HG02973 (cell line): ENCODE results near the gene VAMP1.
"Not testable (repeated sequence)": the region's sequence is repeated elsewhere in the genome, so short reads cannot be mapped to it uniquely, and the experiment has no call there.

Experiments used
- ATAC-seq: cut with Tn5 transposase; IDR thresholded peaks from one replicate; pipeline ENCODE4 v1.9.1; 2021; ENCODE audit warnings: moderate library complexity; ENCODE audit not compliant: unreplicated experiment

The VAMP1 gene

DNA sequence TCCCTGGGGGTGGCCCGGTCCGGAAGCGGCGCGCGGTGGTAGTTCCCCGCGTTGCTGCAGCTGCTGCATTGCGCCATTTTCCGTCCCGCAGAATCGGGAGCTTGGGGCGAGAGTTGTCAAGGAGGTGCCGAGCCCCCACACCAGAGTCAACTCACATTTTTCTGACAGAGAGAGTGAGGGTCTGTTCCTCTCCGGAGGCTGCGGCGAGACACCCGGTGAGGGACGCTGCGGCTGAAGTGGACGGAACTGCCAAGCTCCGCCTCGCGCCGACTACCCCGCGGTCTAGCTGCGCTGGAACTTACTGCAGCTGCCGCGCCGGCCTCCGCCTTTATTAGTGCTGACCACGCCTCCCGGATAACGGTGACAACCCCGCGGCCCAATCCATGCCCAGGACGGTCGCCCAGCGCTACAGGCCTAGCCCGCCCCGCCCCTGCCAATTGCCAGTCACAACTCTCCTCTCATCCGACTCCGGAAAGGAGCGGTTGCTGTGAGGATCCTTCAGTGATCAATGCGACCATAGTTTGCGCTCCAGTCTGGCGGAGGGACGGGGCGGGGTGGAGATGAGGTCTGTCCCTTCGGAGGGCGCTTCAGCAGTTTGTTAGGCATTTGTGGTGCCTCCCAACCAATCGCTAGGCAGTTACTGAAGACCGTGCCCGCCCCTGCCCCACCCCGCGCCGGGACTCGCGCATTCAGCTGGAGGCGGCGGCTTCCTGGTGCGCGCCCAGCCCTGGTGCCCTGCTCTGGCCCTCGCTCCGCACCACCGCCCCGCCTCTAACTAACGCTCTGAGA, at the start of gene VAMP1:
Gene VAMP1 (minus strand): TSS at position 303 of the 789 bp plus-strand sequence. CDS start 146 bp downstream, at position 157.
- ATAC-seq: peak; percentile 84

DNA sequence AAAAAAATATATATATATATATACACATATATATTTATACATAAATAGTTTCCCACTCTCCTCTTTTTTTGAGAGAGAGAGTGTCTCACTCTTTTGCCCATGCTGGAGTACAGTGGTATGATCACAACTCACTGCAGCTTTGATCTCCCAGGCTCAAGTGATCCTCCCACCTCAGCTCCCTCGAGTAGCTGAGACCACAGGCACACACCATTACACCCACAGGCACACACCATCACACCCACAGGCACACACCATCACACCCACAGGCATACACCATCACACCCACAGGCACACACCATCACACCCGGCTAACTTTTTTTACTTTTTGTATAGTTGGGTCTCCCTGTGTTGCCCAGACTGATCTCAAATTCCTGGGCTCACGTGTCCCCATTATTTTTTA, 49.7 kb upstream of the VAMP1 start:
- ATAC-seq: no peak

- no peak for ATAC-seq
Observed at GRCh38 chr12:6508087-6508486, 37.6 kb upstream of the VAMP1 start.

- no peak for ATAC-seq
Observed at GRCh38 chr12:6507102-6507998, 36.9 kb upstream of the VAMP1 start.

DNA sequence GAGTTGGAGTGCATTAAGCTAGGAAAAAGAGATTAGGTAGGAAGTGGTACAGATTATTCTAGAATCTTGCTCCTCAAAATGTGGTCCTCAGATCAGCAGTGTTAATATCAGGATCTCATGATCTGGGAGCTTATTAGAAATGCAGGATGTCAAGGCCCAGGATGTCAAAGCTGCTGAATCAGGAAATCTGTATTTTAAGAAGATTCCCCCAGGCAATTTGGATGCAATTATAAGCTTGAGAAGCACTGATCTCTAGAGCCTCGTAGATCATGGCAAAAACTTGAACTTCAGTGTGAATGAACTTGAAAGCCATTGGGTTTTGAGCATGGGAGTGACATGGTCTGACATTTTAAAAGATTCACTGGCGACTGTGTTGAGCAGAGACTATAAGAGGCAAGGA, 30.0 kb upstream of the VAMP1 start:
- no peak for ATAC-seq

DNA sequence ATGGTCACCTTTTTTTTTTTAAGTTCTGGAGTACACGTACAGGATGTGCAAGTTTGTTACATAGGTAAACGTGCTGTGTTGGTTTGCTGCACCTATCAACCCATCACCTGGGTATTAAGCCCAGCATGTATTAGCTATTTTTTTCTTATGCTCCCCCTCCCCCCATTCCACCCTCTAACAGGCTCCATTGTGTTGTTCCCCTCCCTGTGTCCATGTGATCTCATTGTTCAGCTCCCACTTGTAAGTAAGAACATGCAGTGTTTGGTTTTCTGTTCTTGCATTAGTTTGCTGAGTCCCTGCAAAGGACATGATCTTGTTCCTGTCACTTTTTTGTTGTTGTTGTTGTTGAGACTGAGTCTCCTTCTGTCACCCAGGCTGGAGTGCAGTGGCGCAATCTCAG, 26.8 kb upstream of the VAMP1 start:
- not testable (repeated sequence) for ATAC-seq

DNA sequence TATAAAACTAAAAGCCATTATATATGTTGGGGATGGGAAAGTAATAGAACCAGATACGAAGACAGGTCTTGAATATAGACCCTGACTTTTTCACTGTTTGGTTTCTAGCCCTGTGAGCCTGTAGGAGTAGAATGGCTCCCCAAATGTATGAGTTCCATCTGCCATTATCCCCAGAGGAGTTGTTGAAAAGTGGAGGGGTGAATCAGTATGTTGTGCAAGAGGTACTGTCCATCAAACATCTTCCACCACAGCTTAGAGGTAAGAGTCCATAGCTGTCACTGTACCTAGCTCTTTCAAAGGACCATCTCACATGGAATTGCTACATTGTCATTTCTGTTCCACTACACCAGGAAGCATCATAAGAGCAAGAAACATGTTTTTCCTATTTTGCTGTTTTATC, 24.5 kb upstream of the VAMP1 start:
- no peak for ATAC-seq

DNA sequence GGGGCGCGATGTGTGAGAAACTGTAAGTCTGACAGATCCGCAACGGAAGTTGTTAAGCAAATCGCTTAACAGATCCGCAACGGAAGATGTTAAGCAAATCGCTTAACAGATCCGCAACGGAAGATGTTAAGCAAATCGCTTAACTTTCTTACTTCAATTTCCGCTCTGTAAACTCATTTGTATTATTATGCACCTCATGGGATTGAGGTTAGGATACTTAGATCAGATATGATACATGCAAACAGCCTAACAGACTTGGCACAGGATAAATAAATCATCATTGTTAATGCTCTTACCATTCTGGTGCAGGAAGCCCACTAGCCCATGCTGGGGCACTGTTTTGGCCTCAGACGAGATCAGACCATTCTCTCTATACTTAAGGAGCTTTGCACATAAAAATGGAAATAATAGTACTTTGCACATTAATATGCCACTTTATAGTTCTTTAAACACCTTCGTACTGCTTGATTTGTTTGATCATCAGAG, 23.8 kb upstream of the VAMP1 start:
- ATAC-seq: peak; percentile 23

GRCh38 chr12:6493497-6494257, 23.2 kb upstream of the VAMP1 start, which contains the start of gene NCAPD2:
Gene NCAPD2, plus strand, starts transcription at chr12:6494102. Its CDS starts 997 bp downstream, at chr12:6495099.
- peak; percentile 76 for ATAC-seq

- ATAC-seq: peak; percentile 52
Observed at GRCh38 chr12:6492838-6493496, 22.5 kb upstream of the VAMP1 start, which contains the start of gene MRPL51. Gene MRPL51, minus strand, starts transcription at chr12:6493262. Its CDS starts 126 bp downstream, at chr12:6493136.

DNA sequence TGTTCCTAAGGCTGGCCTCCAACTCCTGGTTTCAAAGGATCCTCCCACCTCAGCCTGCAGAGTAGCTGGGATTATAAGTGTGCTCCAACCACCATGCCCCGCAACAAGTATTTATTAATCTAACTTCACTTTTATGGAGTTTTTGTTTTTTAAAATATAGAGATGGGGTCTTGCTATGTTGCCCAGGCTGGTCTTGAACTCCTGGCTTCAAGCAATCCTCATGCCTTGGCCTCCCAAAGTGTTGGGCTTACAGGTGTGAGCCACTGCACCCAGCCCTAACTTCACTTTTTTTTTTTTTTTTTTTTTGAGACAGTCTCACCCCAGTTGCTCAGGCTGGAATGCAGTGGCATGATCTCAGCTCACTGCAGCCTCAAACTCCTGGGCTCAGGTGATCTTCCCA, 20.2 kb upstream of the VAMP1 start:
- ATAC-seq: not testable (repeated sequence)

- no peak for ATAC-seq
Observed at GRCh38 chr12:6489449-6489848, 19.0 kb upstream of the VAMP1 start.

DNA sequence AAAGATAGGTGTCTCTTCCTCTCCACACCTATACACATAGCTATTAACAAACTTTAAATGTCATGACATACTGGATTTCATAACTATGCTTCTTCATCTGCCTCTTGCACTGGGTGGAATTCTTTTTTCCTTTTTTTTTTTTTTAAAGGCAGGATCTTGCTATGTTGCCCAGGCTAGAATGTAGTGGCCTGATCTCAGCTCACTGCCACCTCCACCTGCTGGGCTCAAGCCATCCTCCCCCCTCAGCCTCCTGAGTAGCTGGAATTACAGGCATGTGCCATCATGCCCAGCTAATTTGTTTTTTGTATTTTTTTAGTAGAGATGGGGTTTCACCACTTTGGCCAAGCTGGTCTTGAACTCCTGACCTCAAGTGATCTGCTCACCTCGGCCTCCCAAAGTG, 17.8 kb upstream of the VAMP1 start:
- no peak for ATAC-seq

GRCh38 chr12:6478416-6478815, 7.9 kb upstream of the VAMP1 start:
- no peak for ATAC-seq

GRCh38 chr12:6477601-6478377, 7.3 kb upstream of the VAMP1 start:
- ATAC-seq: not testable (repeated sequence)

- ATAC-seq: no peak
Observed at GRCh38 chr12:6476489-6476888, 6.0 kb upstream of the VAMP1 start.

GRCh38 chr12:6475233-6475975, 4.9 kb upstream of the VAMP1 start:
- not testable (repeated sequence) for ATAC-seq

- ATAC-seq: no peak
Observed at GRCh38 chr12:6472491-6472890, 2.0 kb upstream of the VAMP1 start.

- ATAC-seq: no peak
Observed at GRCh38 chr12:6471989-6472360, 1.5 kb upstream of the VAMP1 start.
